Peyer's patch (tissue), 4 donors: ENCODE measurements around the gene FGGY. TPM values are rescaled to one million over a fixed set of nuclear protein-coding genes. Genes with fewer than 3 reads are reported as not detected.

Source experiments
- DNase-seq, 3 donors: peaks; one replicate each; pipeline ENCODE4 v3.0.0-alpha.2; 2017 to 2019
- H3K27ac ChIP-seq, 4 donors: fragments of 200-600 bp; sonication (generic); one replicate each; pipeline ENCODE4 v1.5.1; 2016 to 2019
- H3K27me3 ChIP-seq, 2 donors: fragments of 200-600 bp; sonication (generic); one replicate each; pipeline ENCODE4 v1.5.1; 2019
- H3K36me3 ChIP-seq, 3 donors: fragments of 200-600 bp; sonication (generic); one replicate each; pipeline ENCODE4 v1.5.1; 2016 to 2019
- H3K4me1 ChIP-seq, 4 donors: fragments of 200-600 bp; sonication (generic); one replicate each; pipeline ENCODE4 v1.5.1; 2016 to 2019
- H3K4me3 ChIP-seq, 4 donors: fragments of 200-600 bp; sonication (generic); 1 replicate in 3 of 4; 2 replicates in 1 of 4; pipeline ENCODE4 v1.5.1; 2016 to 2019; ENCODE audit warnings: mild to moderate bottlenecking in 1 of 4
- H3K9me3 ChIP-seq, 4 donors: fragments of 200-600 bp; sonication (generic); one replicate each; pipeline ENCODE4 v1.5.1; 2016 to 2019; ENCODE audit warnings: mild to moderate bottlenecking in 1 of 4
- POLR2A ChIP-seq, 2 donors: fragments of 450-650 bp; IDR thresholded peaks; one replicate each; pipeline ENCODE4 v1.5.1; 2017; ENCODE audit warnings: antibody characterized with exemption in 2 of 2, mild to moderate bottlenecking in 2 of 2, moderate library complexity in 2 of 2
- total RNA-seq, 4 donors: library from RNA; depleted of rRNA; stranded (reverse); fragments of >200 nt; gene quantifications; one replicate each; pipeline ENCODE4 v1.1.0, GENCODE V29; 2016
- TF ChIP-seq, protein P1 (sequence below), 6 experiments: fragments of 450-650 bp in 4 of 6; fragments of 200-600 bp in 2 of 6; sonication (generic) in 1 of 6; IDR thresholded peaks; one replicate each; pipeline ENCODE4 v1.5.1; 2017 to 2019; ENCODE audit warnings: antibody characterized with exemption in 6 of 6, mild to moderate bottlenecking in 3 of 6, moderate library complexity in 1 of 6

Gene FGGY
- total RNA-seq, 4 donors from 2014 or later: 18.9 to 102 (median 33.6) TPM

DNA sequence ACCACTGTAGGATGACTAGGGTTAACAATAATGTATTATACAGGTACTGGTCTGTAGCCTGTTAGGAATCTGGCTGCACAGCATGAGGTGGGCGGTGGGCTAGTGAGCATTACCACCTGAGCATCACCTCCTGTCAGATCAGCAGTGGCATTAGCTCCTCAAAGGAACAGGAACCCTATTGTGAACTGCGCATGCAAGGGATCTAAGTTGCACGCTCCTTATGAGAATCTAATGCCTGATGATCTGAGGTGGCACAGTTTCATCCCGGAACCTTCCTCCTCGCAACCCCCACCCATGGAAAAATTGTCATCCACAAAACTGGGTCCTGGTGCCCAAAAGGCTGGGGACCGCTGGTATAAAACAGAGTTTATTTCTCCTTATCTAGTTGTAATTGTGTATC lies 147.6 kb downstream of the FGGY start:
- Histone ChIP-seq H3K4me1 (peaks cover 0 to 5% (median 0%) of the 10 kb centered on the region in 4 donors), H3K27ac (no peak overlapping the region), H3K9me3 (no peaks in the 10 kb centered on the region), H3K36me3 (no peaks in the 10 kb centered on the region), H3K27me3 (no peaks in the 10 kb centered on the region), H3K4me3 (no peak overlapping the region)
- no peak for DNase-seq
- no peak for TF ChIP-seq POLR2A (IDR thresholded peaks at IDR 0.05)
- TF ChIP-seq, protein P1, sequence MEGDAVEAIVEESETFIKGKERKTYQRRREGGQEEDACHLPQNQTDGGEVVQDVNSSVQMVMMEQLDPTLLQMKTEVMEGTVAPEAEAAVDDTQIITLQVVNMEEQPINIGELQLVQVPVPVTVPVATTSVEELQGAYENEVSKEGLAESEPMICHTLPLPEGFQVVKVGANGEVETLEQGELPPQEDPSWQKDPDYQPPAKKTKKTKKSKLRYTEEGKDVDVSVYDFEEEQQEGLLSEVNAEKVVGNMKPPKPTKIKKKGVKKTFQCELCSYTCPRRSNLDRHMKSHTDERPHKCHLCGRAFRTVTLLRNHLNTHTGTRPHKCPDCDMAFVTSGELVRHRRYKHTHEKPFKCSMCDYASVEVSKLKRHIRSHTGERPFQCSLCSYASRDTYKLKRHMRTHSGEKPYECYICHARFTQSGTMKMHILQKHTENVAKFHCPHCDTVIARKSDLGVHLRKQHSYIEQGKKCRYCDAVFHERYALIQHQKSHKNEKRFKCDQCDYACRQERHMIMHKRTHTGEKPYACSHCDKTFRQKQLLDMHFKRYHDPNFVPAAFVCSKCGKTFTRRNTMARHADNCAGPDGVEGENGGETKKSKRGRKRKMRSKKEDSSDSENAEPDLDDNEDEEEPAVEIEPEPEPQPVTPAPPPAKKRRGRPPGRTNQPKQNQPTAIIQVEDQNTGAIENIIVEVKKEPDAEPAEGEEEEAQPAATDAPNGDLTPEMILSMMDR (IDR thresholded peaks at IDR 0.05): no peak

GRCh38 chr1:59445040-59445439 lies 148.1 kb downstream of the FGGY start:
- Histone ChIP-seq H3K36me3 (no peaks in the 10 kb centered on the region), H3K4me1 (peaks cover 0 to 5% (median 0%) of the 10 kb centered on the region in 4 donors), H3K27me3 (no peaks in the 10 kb centered on the region), H3K4me3 (no peak overlapping the region), H3K9me3 (no peaks in the 10 kb centered on the region), H3K27ac (peak overlapping the region in 1 of 4 donors; percentile 50)
- TF ChIP-seq, protein P1 (IDR thresholded peaks at IDR 0.05): no peak
- no peak for TF ChIP-seq POLR2A (IDR thresholded peaks at IDR 0.05)
- DNase-seq: peak in 2 of 3 donors; percentile 54 to 70

- no peaks in the 10 kb centered on the region for H3K9me3 ChIP-seq
- peaks cover 0 to 5% (median 0%) of the 10 kb centered on the region in 4 donors for H3K4me1 ChIP-seq
- no peak for TF ChIP-seq POLR2A (IDR thresholded peaks at IDR 0.05)
- TF ChIP-seq, protein P1 (IDR thresholded peaks at IDR 0.05): no peak
- no peaks in the 10 kb centered on the region for H3K36me3 ChIP-seq
- H3K4me3 ChIP-seq: no peak overlapping the region
- no peak for DNase-seq
- no peaks in the 10 kb centered on the region for H3K27me3 ChIP-seq
- H3K27ac ChIP-seq: peak overlapping the region in 1 of 4 donors; percentile 50
Measured at GRCh38 chr1:59446257-59446901, 149.5 kb downstream of the FGGY start.

DNA sequence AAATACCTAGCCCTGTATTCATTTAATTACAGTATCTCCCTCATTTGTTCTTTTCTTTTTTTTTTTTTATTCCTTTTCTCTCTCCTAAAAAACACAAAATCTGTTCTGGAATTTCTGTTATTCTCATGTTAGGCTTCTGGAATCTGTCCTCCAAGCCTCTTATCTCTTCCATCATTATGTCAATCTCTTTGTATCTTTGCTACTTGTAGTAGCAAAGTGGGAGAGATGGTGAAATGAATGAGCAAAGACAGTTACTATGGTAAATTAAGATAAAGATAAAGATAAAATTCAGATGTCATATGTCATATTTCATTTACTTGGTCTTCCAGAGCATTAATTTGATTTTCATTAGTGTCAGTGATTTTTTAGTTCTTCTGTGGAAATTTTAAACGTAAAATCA lies 155.1 kb downstream of the FGGY start:
- H3K27ac ChIP-seq: no peak overlapping the region
- H3K4me1 ChIP-seq: no peaks in the 10 kb centered on the region
- no peak overlapping the region for H3K4me3 ChIP-seq
- no peaks in the 10 kb centered on the region for H3K27me3 ChIP-seq
- H3K9me3 ChIP-seq: no peaks in the 10 kb centered on the region
- no peak for DNase-seq
- H3K36me3 ChIP-seq: no peaks in the 10 kb centered on the region
- TF ChIP-seq, protein P1 (IDR thresholded peaks at IDR 0.05): no peak

DNA sequence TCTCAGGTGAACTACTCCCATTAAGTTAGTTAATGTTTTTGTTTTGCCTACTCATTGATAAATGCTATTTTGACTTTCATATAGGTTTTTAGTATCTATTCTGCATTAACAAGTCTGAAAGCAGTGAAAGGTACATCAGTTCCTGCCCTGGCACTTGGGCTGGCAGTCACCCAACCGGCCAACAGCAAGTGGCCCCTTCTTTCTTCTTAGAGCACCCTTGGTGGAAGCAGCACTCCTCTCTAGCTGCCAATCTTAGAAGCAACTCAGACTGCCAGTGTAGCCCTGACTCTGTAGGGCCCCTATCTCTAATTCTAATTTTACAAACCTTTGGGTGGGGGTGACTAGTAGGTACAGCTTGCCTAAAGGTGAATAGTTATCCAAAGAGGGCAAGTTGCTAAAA lies 155.7 kb downstream of the FGGY start:
- H3K27ac ChIP-seq: no peak overlapping the region
- H3K36me3 ChIP-seq: no peaks in the 10 kb centered on the region
- no peaks in the 10 kb centered on the region for H3K4me1 ChIP-seq
- no peaks in the 10 kb centered on the region for H3K27me3 ChIP-seq
- H3K9me3 ChIP-seq: no peaks in the 10 kb centered on the region
- H3K4me3 ChIP-seq: no peak overlapping the region
- DNase-seq: no peak
- TF ChIP-seq, protein P1 (IDR thresholded peaks at IDR 0.05): no peak
- no peak for TF ChIP-seq POLR2A (IDR thresholded peaks at IDR 0.05)
